GM12878 (cell line): ENCODE results near the gene COL4A1. TPM values are rescaled to one million over a fixed set of nuclear protein-coding genes. Genes with fewer than 3 reads are reported as not detected.

Experiments
- ATAC-seq: fragments of 200-7000 bp; cut with Tn5 transposase; 3 replicates; pipeline ENCODE4 v1.9.1; 2020; ENCODE audit warnings: mild to moderate bottlenecking, moderate library complexity
- BruUV-seq: library from RNA; stranded (reverse); fragments of 400-500 nt; replicated peaks from 2 replicates; lab custom pipeline; 2021; lab: Mats Ljungman, UMichigan
- CTCF ChIA-PET: fragments of 300-600 bp; sonication (Branson Sonifier 250); formaldehyde crosslinking; extraction: SDS; loops from one replicate; lab custom pipeline; 2021; ENCODE audit warnings: inconsistent platforms; lab: Yijun Ruan, JAX
- POLR2A ChIA-PET: fragments of 350-600 bp; formaldehyde crosslinking; extraction: SDS; loops from one replicate; lab custom pipeline; 2021; ENCODE audit warnings: inconsistent platforms; lab: Charles Lee
- RAD21 ChIA-PET: fragments of 300-600 bp; sonication (Branson Sonifier 250); formaldehyde crosslinking; loops from one replicate; lab custom pipeline; 2023; ENCODE audit warnings: antibody characterized with exemption; ENCODE audit not compliant: unreplicated experiment; lab: Charles Lee
- SMC1A ChIA-PET: fragments of 300-600 bp; sonication (Branson Sonifier 250); formaldehyde crosslinking; loops from one replicate; lab custom pipeline; 2023; ENCODE audit not compliant: unreplicated experiment, uncharacterized antibody; lab: Charles Lee
- DNase-seq: peaks from one replicate; pipeline ENCODE4 v3.0.0-alpha.2; 2011; ENCODE audit warnings: low read depth, low spot score
- FAIRE-seq: peaks from 3 replicates; lab custom pipeline; 2011; peaks lifted over from hg19 to GRCh38; lab: Jason Lieb, UNC
- H2AFZ ChIP-seq: 2 replicates; pipeline ENCODE4 v1.6.0; 2011; ENCODE audit warnings: low read depth, low read length, control low read depth; ENCODE audit not compliant: control insufficient read depth
- H3K27ac ChIP-seq: 2 replicates; pipeline ENCODE4 v1.5.1; 2011; ENCODE audit warnings: control low read depth; ENCODE audit not compliant: control insufficient read depth, insufficient read depth
- H3K27me3 ChIP-seq, 2 experiments: replicated peaks in 1 of 2; 2 replicates each; pipeline versions ENCODE4 v1.6.0 to v1.6.1; 2011; ENCODE audit warnings: low read length in 1 of 2; ENCODE audit not compliant: control insufficient read depth in 2 of 2, insufficient read depth in 2 of 2
- H3K36me3 ChIP-seq, 2 experiments: 2 replicates each; pipeline ENCODE4 v1.5.1; 2011; ENCODE audit warnings: low read length in 1 of 2; ENCODE audit not compliant: control insufficient read depth in 2 of 2, insufficient read depth in 2 of 2
- H3K4me1 ChIP-seq: 2 replicates; pipeline ENCODE4 v1.6.1; 2011; ENCODE audit warnings: mild to moderate bottlenecking, low read length, moderate library complexity, mixed read lengths; ENCODE audit not compliant: control insufficient read depth, insufficient read depth
- H3K4me2 ChIP-seq: 2 replicates; pipeline ENCODE4 v1.6.0; 2011; ENCODE audit warnings: control low read depth; ENCODE audit not compliant: control insufficient read depth, insufficient read depth
- H3K4me3 ChIP-seq: fragments of 200-600 bp; sonication (generic); 2 replicates; pipeline ENCODE4 v1.5.1; 2016
- H3K79me2 ChIP-seq: 2 replicates; pipeline ENCODE4 v1.6.0; 2011; ENCODE audit warnings: low read length; ENCODE audit not compliant: control insufficient read depth, insufficient read depth
- H3K9ac ChIP-seq: 2 replicates; pipeline ENCODE4 v1.8.0; 2011; ENCODE audit warnings: low read length, control low read depth, mixed read lengths; ENCODE audit not compliant: control insufficient read depth, insufficient read depth
- H3K9me3 ChIP-seq: replicated peaks from 3 replicates; pipeline ENCODE4 v1.5.1; 2011; ENCODE audit warnings: mild to moderate bottlenecking, low read length; ENCODE audit not compliant: control insufficient read depth, insufficient read depth
- H4K20me1 ChIP-seq: 2 replicates; pipeline ENCODE4 v1.6.0; 2011; ENCODE audit not compliant: control insufficient read depth, insufficient read depth
- CBFB ChIP-seq: IDR thresholded peaks from 2 replicates; pipeline ENCODE4 v1.6.1; 2016; ENCODE audit warnings: antibody characterized with exemption, low read depth
- IRF3 ChIP-seq: fragments of 450-650 bp; IDR thresholded peaks from 2 replicates; pipeline ENCODE4 v1.6.1; 2014; ENCODE audit warnings: mild to moderate bottlenecking
- PAX8 ChIP-seq: fragments of 450-650 bp; IDR thresholded peaks from 2 replicates; pipeline ENCODE4 v1.6.1; 2017; ENCODE audit warnings: mild to moderate bottlenecking, moderate library complexity
- SPI1 ChIP-seq: IDR thresholded peaks from 2 replicates; pipeline ENCODE4 v1.6.1; 2011; ENCODE audit warnings: low read depth, mild to moderate bottlenecking, low read length, moderate library complexity, borderline replicate concordance; ENCODE audit not compliant: insufficient read depth
- TBL1XR1 ChIP-seq: IDR thresholded peaks from 2 replicates; pipeline ENCODE4 v1.6.1; 2012; ENCODE audit warnings: low read depth, low read length, improper control_type of control experiment
- TCF12 ChIP-seq: IDR thresholded peaks from 2 replicates; pipeline ENCODE4 v1.6.1; 2011; ENCODE audit warnings: low read depth, mild to moderate bottlenecking, low read length
- WGBS: methylation state at CpG from one replicate; pipeline ENCODE4 v1.1.6; 2016; ENCODE audit warnings: low lambda C conversion rate; ENCODE audit not compliant: insufficient replicate concordance, insufficient coverage; ENCODE audit errors: missing lambda C conversion rate; 5-methylcytosine and 5-hydroxymethylcytosine counted together
- in situ Hi-C: fragments of 300-500 bp; cut with MboI; formaldehyde crosslinking; loops from 9 replicates; pipeline ENCODE4 v1.14.3; 2018; ENCODE audit warnings: mixed read lengths
- intact Hi-C: fragments of 100-400 bp; cut with micrococcal nuclease; formaldehyde crosslinking; loops from one replicate; pipeline ENCODE4 v1.14.2; 2022; ENCODE audit not compliant: unreplicated experiment
- polyA plus RNA-seq, 11 experiments: library from polyadenylated mRNA; depleted of rRNA in 4 of 11; unstranded in 6 of 11; stranded (reverse) in 5 of 11; fragments of >200 nt; fragmentation: Nextera tagmentation in 4 of 11; fragmentation: Illumina TruSeq in 1 of 11; extraction: Ambion mirVana in 4 of 11; extraction: Trizol in 1 of 11; gene quantifications; 1 replicate in 1 of 11; 2 replicates in 10 of 11; pipeline versions ENCODE4 v1.2.1 to v1.2.3, GENCODE V29; 2011 to 2016; ENCODE audit warnings: inconsistent platforms in 2 of 11, missing spikeins in 2 of 11, low read depth in 1 of 11
- total RNA-seq, 4 experiments: library from RNA; depleted of rRNA in 3 of 4; stranded (reverse); fragments of >200 nt in 3 of 4; fragmentation: Illumina TruSeq in 1 of 4; extraction: Trizol in 1 of 4; gene quantifications; 2 replicates each; pipeline versions ENCODE4 v1.2.1 to v1.2.3, GENCODE V29; 2013 to 2021
- TF ChIP-seq, protein P1 (sequence below): fragments of 450-650 bp; IDR thresholded peaks from 2 replicates; pipeline ENCODE4 v1.6.1; 2017; ENCODE audit warnings: low read depth, mild to moderate bottlenecking, moderate library complexity

Gene COL4A1
- total and polyA plus RNA-seq, 10 of the 15 experiments (the other 5 are each of a cell fraction or from before 2014, with no cell fraction given) = 0.07 to 0.31 (median 0.13) TPM; not detected in 6

- TF ChIP-seq, protein P1, sequence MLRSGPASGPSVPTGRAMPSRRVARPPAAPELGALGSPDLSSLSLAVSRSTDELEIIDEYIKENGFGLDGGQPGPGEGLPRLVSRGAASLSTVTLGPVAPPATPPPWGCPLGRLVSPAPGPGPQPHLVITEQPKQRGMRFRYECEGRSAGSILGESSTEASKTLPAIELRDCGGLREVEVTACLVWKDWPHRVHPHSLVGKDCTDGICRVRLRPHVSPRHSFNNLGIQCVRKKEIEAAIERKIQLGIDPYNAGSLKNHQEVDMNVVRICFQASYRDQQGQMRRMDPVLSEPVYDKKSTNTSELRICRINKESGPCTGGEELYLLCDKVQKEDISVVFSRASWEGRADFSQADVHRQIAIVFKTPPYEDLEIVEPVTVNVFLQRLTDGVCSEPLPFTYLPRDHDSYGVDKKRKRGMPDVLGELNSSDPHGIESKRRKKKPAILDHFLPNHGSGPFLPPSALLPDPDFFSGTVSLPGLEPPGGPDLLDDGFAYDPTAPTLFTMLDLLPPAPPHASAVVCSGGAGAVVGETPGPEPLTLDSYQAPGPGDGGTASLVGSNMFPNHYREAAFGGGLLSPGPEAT = no peak
- no peak for TF ChIP-seq IRF3
Observed at GRCh38 chr13:110114316-110114715, 192.6 kb downstream of the COL4A1 start (continued).

DNA sequence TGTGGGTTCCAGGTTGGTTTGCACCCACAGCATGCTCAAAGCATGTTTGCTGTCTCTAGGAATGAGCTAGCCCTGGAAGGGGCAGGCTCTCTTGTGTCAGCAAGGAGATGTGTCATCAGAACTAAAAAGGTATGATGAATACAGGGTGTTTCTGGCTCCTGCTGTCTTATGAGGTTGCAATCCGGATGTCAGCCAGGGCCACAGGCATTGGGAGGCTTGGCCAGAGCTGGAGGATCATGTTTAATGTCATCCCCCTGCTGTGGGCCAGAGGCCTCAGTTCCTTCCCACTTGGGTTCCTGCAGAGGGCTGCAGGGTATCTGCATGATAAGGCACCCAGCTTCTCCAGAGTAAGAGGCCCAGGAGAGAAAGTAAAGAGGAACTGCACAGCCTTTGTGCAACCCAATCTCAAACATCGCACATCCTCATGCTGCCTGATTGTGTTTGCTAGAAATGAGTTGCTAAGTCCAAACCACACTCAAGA is 193.6 kb downstream of the COL4A1 start:
- Histone ChIP-seq H3K9ac (no peak overlapping the region), H3K4me1 (no peaks in the 10 kb centered on the region; the same call in 1 of the 2 replicates), H3K9me3 (no peaks in the 10 kb centered on the region), H4K20me1 (no peaks in the 10 kb centered on the region), H3K36me3 (no peaks in the 10 kb centered on the region), H3K4me2 (no peak overlapping the region), H3K27ac (no peak overlapping the region), H3K79me2 (no peaks in the 10 kb centered on the region), H2AFZ (no peak overlapping the region), H3K27me3 (peaks cover 0 to 2% of the 10 kb centered on the region in 2 experiments; a peak in 1 of 4 replicates), H3K4me3 (no peak overlapping the region)
- intact Hi-C loops = loop anchor here (10.0 kb wide), 1 partner anchor 319 kb away; no protein-coding TSS in a partner anchor
- BruUV-seq = no TSS peak
- TF ChIP-seq CBFB (no peak), PAX8 (no peak), TBL1XR1 (no peak), SPI1 (peak; percentile 74), TCF12 (no peak)
- 0% methylated on average over 2 of the region's 2 CpGs for WGBS
- ATAC-seq (peak; percentile 51), DNase-seq (no peak), FAIRE-seq (no peak)
- SMC1A ChIA-PET = interaction anchor here (0.7 to 2.1 kb wide), 8 partner anchors 10 to 1154 kb away, joined by 3 to 7 read pairs (median 4); no protein-coding TSS in a partner anchor
- CTCF ChIA-PET = interaction anchor here (1.0 to 2.5 kb wide), 11 partner anchors 8 to 1198 kb away, joined by 3 to 18 read pairs (median 5); no protein-coding TSS in a partner anchor
- POLR2A ChIA-PET = no interaction called here
- RAD21 ChIA-PET = interaction anchor here (1.2 to 1.9 kb wide), 3 partner anchors 10 to 1153 kb away, joined by 4 to 8 read pairs (median 4); no protein-coding TSS in a partner anchor
- in situ Hi-C loops = loop anchor here (5.0 kb wide), 1 partner anchor 1151 kb away; no protein-coding TSS in a partner anchor
